HEK293 (cell line): ENCODE results near the gene GPRIN2.
"Not testable (repeated sequence)": the region's sequence is repeated elsewhere in the genome, so short reads cannot be mapped to it uniquely, and the experiment has no call there.

Source experiments
- CTCF ChIA-PET: fragments of 350-600 bp; formaldehyde crosslinking; extraction: SDS; loops from one replicate; lab custom pipeline; 2021; ENCODE audit warnings: antibody characterized with exemption; lab: Yijun Ruan, JAX
- POLR2A ChIA-PET: fragments of 300-600 bp; formaldehyde crosslinking; extraction: SDS; loops from one replicate; lab custom pipeline; 2020; ENCODE audit warnings: antibody characterized with exemption, inconsistent platforms; lab: Yijun Ruan, JAX
- H3K27ac ChIP-seq: fragments of 200-500 bp; sonication (Bioruptor generic); 2 replicates; pipeline ENCODE4 v1.5.1; 2014; ENCODE audit warnings: low read depth, low read length, control low read depth, inconsistent platforms; ENCODE audit errors: extremely low read depth
- H3K36me3 ChIP-seq, 2 experiments: fragments of 200-500 bp in 1 of 2; sonication (Bioruptor generic) in 1 of 2; 1 replicate in 1 of 2; 2 replicates in 1 of 2; pipeline ENCODE4 v1.5.1; 2014 to 2017; ENCODE audit warnings: inconsistent platforms in 2 of 2, low read length in 2 of 2; ENCODE audit not compliant: control insufficient read depth in 2 of 2, insufficient read depth in 1 of 2
- H3K4me1 ChIP-seq: fragments of 200-500 bp; sonication (Bioruptor generic); 2 replicates; pipeline ENCODE4 v1.5.1; 2014; ENCODE audit warnings: mild to moderate bottlenecking, low read length, inconsistent platforms; ENCODE audit not compliant: control insufficient read depth, insufficient read depth
- H3K4me3 ChIP-seq: 2 replicates; pipeline ENCODE4 v1.5.1; 2011; ENCODE audit warnings: low read depth, mild to moderate bottlenecking, control low read depth, low read length, moderate library complexity
- H3K9me3 ChIP-seq: fragments of 200-500 bp; sonication (Bioruptor generic); 2 replicates; pipeline ENCODE4 v1.5.1; 2014; ENCODE audit warnings: low read depth, low read length, inconsistent platforms; ENCODE audit not compliant: control insufficient read depth, insufficient read depth
- KLF8 ChIP-seq: fragments of 450-650 bp; formaldehyde crosslinking; IDR thresholded peaks from 2 replicates; pipeline ENCODE4 v1.5.1; 2016; ENCODE audit warnings: missing biosample characterization, missing genetic modification characterization
- ZBTB26 ChIP-seq: fragments of 450-650 bp; formaldehyde crosslinking; optimal IDR thresholded peaks from 2 replicates; pipeline ENCODE3; 2016; ENCODE audit warnings: missing biosample characterization, mild to moderate bottlenecking, missing genetic modification characterization
- ZNF585B ChIP-seq: fragments of 450-650 bp; formaldehyde crosslinking; IDR thresholded peaks from 2 replicates; pipeline ENCODE4 v1.5.1; 2016; ENCODE audit warnings: missing biosample characterization, missing genetic modification characterization
- TF ChIP-seq, protein P1 (sequence below): sonication (generic); formaldehyde crosslinking; IDR thresholded peaks from 2 replicates; pipeline ENCODE4 v1.8.1; 2022; ENCODE audit warnings: mild to moderate bottlenecking, moderate library complexity, missing genetic modification reagents

GPRIN2 gene

GRCh38 chr10:46556515-46557318, at the start of gene GPRIN2:
Gene GPRIN2 (minus strand): TSS chr10:46556658. CDS start chr10:46550736, 5,922 bp downstream.
- CTCF ChIA-PET: interaction anchor here (0.6 to 0.7 kb wide), 2 partner anchors 11 to 1130 kb away, joined by 3 read pairs; no protein-coding TSS in a partner anchor
- Histone ChIP-seq H3K9me3 (no peaks in the 10 kb centered on the region), H3K4me1 (no peaks in the 10 kb centered on the region), H3K4me3 (peak within 1 kb of the TSS; percentile 19), H3K36me3 (no peaks in the 10 kb centered on the region), H3K27ac (no peak within 1 kb of the TSS; the same call in 1 of the 2 replicates)
- POLR2A ChIA-PET: no interaction called here
- TF ChIP-seq, protein P1, sequence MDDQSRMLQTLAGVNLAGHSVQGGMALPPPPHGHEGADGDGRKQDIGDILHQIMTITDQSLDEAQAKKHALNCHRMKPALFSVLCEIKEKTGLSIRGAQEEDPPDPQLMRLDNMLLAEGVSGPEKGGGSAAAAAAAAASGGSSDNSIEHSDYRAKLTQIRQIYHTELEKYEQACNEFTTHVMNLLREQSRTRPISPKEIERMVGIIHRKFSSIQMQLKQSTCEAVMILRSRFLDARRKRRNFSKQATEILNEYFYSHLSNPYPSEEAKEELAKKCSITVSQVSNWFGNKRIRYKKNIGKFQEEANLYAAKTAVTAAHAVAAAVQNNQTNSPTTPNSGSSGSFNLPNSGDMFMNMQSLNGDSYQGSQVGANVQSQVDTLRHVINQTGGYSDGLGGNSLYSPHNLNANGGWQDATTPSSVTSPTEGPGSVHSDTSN (CRISPR knock-in tag): 0 out of 2 replicates have a peak, but pooled peaks have one; percentile 47
- TF ChIP-seq ZNF585B: no peak
- 0 out of 2 replicates have a peak, but pooled peaks have one; percentile 15 for TF ChIP-seq KLF8

DNA sequence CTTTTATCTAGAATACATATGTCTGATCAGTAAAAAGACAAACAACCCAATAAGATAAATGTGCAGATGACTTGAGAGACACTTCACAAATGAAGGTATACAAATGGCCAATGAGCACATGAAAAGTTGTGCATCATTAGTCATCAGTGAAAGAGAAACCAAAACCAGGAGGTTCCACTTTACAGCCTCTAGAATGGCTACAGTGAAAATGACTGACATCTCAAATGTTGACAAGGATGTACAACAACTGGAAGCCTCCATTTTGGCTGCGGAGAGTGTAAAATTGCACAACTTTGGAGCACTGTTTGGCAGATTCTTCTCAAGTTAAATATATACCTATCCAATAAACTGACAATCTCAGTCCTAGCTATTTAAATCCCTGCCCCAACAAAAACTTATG, 44.1 kb upstream of the GPRIN2 start:
- H3K9me3 ChIP-seq, H3K4me1 ChIP-seq, H3K4me3 ChIP-seq, CTCF ChIA-PET, H3K27ac ChIP-seq, H3K36me3 ChIP-seq, POLR2A ChIA-PET: not testable (repeated sequence)

- TF ChIP-seq ZBTB26 (tag by site-specific recombination): peak; percentile 46
- TF ChIP-seq, all 188 proteins: peak for 1; not testable (repeated sequence) for 187
- CTCF ChIA-PET, H3K9me3 ChIP-seq, H3K27ac ChIP-seq, H3K36me3 ChIP-seq, POLR2A ChIA-PET, H3K4me1 ChIP-seq: not testable (repeated sequence)
- peak overlapping the region; percentile 28 for H3K4me3 ChIP-seq
These were observed 41.3 kb upstream of the GPRIN2 start for GRCh38 chr10:46597616-46598246.

GRCh38 chr10:46596570-46596969, 40.1 kb upstream of the GPRIN2 start:
- H3K27ac ChIP-seq, H3K36me3 ChIP-seq, H3K9me3 ChIP-seq, POLR2A ChIA-PET, CTCF ChIA-PET, H3K4me3 ChIP-seq, H3K4me1 ChIP-seq: not testable (repeated sequence)

- H3K36me3 ChIP-seq, CTCF ChIA-PET, H3K4me3 ChIP-seq, H3K4me1 ChIP-seq, H3K27ac ChIP-seq, POLR2A ChIA-PET, H3K9me3 ChIP-seq: not testable (repeated sequence)
These were observed 38.1 kb upstream of the GPRIN2 start for GRCh38 chr10:46594453-46595063.

DNA sequence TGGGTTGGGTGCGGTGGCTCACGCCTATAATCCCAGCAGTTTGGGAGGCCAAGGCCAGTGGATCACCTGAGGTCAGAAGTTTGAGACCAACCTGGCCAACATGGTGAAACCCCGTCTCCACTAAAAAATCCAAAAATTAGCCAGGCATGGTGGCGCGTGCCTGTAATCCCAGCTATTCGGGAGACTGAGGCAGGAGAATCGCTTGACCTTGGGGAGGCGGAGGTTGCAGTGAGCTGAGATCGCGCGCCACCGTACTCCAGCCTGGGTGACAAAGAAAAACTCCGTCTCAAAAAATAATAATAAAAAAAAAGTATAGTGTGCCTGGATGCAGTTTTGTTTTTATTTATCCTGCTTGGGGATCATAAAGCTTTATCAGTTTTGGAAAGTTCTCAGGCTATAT, 36.8 kb upstream of the GPRIN2 start:
- POLR2A ChIA-PET, H3K36me3 ChIP-seq, H3K27ac ChIP-seq, CTCF ChIA-PET, H3K4me1 ChIP-seq, H3K9me3 ChIP-seq, H3K4me3 ChIP-seq: not testable (repeated sequence)

- POLR2A ChIA-PET, H3K4me1 ChIP-seq, CTCF ChIA-PET, H3K27ac ChIP-seq, H3K36me3 ChIP-seq, H3K9me3 ChIP-seq, H3K4me3 ChIP-seq: not testable (repeated sequence)
These were observed 34.6 kb upstream of the GPRIN2 start for GRCh38 chr10:46591053-46591452.

DNA sequence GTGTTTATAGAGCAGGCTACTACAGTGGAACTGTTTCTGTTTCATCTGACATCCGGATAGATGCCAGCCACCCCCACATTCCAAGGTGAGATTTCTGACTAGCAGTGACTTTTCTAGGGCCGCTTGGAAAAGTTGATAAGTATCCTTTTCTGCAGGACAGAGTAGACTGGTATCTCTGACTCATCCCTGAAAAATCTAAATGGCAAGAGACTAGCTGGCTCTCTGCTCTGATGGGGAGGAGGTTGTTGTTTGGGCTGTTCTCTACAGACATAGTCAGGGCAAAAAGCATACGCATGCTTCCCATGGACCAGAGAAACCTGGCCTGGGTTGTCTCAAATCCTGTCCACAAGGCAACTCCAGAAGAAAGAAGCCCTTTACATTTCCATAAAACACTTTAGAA, 33.1 kb upstream of the GPRIN2 start:
- POLR2A ChIA-PET, CTCF ChIA-PET, H3K27ac ChIP-seq, H3K9me3 ChIP-seq, H3K4me3 ChIP-seq, H3K36me3 ChIP-seq, H3K4me1 ChIP-seq: not testable (repeated sequence)

DNA sequence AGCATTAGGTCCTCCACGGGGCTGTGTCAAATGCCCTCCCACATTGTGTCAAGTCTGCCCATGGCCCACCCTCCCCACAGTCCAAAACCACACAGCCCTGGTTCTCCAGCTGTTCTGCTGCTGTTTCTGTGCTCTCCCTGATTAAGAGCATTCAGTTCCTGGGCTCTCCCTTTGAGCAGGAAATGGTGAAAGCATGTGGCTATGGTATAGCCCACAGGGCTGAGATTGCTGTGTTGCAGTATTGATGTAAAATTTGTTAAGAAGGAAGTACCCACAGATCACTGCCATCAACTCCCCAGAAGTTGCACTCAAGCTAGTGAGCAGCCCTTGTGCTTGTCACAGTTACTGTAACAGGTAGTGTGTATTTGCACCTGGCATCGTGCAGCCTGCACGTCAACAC, 31.8 kb upstream of the GPRIN2 start:
- H3K27ac ChIP-seq, H3K36me3 ChIP-seq, H3K4me1 ChIP-seq, CTCF ChIA-PET, H3K4me3 ChIP-seq, POLR2A ChIA-PET, H3K9me3 ChIP-seq: not testable (repeated sequence)
